ENCODE results near the gene STAT3.

DNA sequence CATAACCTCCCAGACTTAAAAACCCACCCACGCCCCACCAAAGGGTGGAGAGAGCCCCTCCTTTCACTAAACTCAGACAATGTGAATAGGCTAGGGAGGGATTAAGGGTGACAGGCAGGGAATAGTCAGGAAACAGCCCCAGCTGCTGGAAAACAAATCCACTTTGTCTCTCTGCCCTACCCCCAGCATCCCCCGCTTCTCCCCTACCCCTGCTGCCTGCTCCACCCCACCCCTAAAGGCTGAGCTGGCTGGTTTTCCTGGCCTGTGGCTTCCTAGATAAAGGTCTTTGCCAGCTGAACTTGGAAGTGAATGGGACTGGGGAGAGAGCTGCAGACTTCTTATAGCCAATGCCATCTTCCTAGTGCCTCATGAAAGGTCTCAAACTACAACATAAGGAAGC is 19.8 kb upstream of the STAT3 start:
- TF ChIP-seq POLR2AphosphoS5 (IDR thresholded peaks at IDR 0.05; ENCODE audit: insufficient read depth in 1 of 2, low read depth in 1 of 2) (no peak), POLR2A (IDR thresholded peaks at IDR 0.05) (no peak)
- TF ChIP-seq, protein P1, sequence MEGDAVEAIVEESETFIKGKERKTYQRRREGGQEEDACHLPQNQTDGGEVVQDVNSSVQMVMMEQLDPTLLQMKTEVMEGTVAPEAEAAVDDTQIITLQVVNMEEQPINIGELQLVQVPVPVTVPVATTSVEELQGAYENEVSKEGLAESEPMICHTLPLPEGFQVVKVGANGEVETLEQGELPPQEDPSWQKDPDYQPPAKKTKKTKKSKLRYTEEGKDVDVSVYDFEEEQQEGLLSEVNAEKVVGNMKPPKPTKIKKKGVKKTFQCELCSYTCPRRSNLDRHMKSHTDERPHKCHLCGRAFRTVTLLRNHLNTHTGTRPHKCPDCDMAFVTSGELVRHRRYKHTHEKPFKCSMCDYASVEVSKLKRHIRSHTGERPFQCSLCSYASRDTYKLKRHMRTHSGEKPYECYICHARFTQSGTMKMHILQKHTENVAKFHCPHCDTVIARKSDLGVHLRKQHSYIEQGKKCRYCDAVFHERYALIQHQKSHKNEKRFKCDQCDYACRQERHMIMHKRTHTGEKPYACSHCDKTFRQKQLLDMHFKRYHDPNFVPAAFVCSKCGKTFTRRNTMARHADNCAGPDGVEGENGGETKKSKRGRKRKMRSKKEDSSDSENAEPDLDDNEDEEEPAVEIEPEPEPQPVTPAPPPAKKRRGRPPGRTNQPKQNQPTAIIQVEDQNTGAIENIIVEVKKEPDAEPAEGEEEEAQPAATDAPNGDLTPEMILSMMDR (IDR thresholded peaks at IDR 0.05), result no peak
